PC-9 (cell line): ENCODE results near the gene TGFBR3. TPM values are rescaled to one million over a fixed set of nuclear protein-coding genes. Genes with fewer than 3 reads are reported as not detected.

ENCODE experiments used
- BruUV-seq: library from RNA; stranded (reverse); fragments of 400-500 nt; replicated peaks from 2 replicates; lab custom pipeline; 2021; lab: Mats Ljungman, UMichigan
- CTCF ChIA-PET: fragments of 300-600 bp; sonication (Branson Sonifier 250); formaldehyde crosslinking; loops from one replicate; lab custom pipeline; 2022; ENCODE audit warnings: antibody characterized with exemption; lab: Charles Lee
- POLR2A ChIA-PET: fragments of 300-600 bp; sonication (Branson Sonifier 250); formaldehyde crosslinking; loops from one replicate; lab custom pipeline; 2022; ENCODE audit warnings: antibody characterized with exemption; ENCODE audit not compliant: unreplicated experiment; lab: Charles Lee
- DNase-seq, 2 experiments: peaks; one replicate each; pipeline versions ENCODE4 v3.0.0 to v3.0.0-alpha.2; 2015 to 2022; ENCODE audit warnings: mixed read lengths in 1 of 2
- H2AFZ ChIP-seq: fragments of 200-600 bp; sonication (generic); 2 replicates; pipeline ENCODE4 v1.8.1; 2017; ENCODE audit warnings: antibody characterized with exemption
- H3F3A ChIP-seq: fragments of 200-600 bp; sonication (generic); 2 replicates; pipeline ENCODE4 v1.8.1; 2017; ENCODE audit warnings: antibody characterized with exemption, mild to moderate bottlenecking, low read depth; ENCODE audit not compliant: insufficient read depth
- H3K27ac ChIP-seq: fragments of 200-600 bp; sonication (generic); 2 replicates; pipeline ENCODE4 v1.6.1; 2016; ENCODE audit warnings: mixed run types
- H3K27me3 ChIP-seq: fragments of 200-600 bp; sonication (generic); 2 replicates; pipeline ENCODE4 v1.6.1; 2016; ENCODE audit warnings: low read depth, mixed run types; ENCODE audit not compliant: insufficient read depth
- H3K36me3 ChIP-seq: fragments of 200-600 bp; sonication (generic); 2 replicates; pipeline ENCODE4 v1.6.1; 2016; ENCODE audit warnings: low read depth, mixed run types
- H3K4me1 ChIP-seq: fragments of 200-600 bp; sonication (generic); replicated peaks from 2 replicates; pipeline ENCODE4 v1.6.1; 2016; ENCODE audit warnings: mixed run types; ENCODE audit not compliant: insufficient read depth
- H3K4me2 ChIP-seq: fragments of 200-600 bp; sonication (generic); 2 replicates; pipeline ENCODE4 v1.6.1; 2017; ENCODE audit warnings: mixed run types
- H3K4me3 ChIP-seq: fragments of 200-600 bp; sonication (generic); 2 replicates; pipeline ENCODE4 v1.6.1; 2016; ENCODE audit warnings: mixed run types
- H3K79me2 ChIP-seq: fragments of 200-600 bp; sonication (generic); 2 replicates; pipeline ENCODE4 v1.6.1; 2017; ENCODE audit warnings: low read depth, mixed run types
- H3K9me2 ChIP-seq: fragments of 200-600 bp; sonication (generic); 2 replicates; pipeline ENCODE4 v1.8.1; 2017; ENCODE audit warnings: mild to moderate bottlenecking; ENCODE audit not compliant: insufficient read depth
- H3K9me3 ChIP-seq: fragments of 200-600 bp; sonication (generic); 2 replicates; pipeline ENCODE4 v1.8.1; 2016; ENCODE audit warnings: low read depth; ENCODE audit not compliant: insufficient read depth
- H4K20me1 ChIP-seq: fragments of 200-600 bp; sonication (generic); 2 replicates; pipeline ENCODE4 v1.8.1; 2017; ENCODE audit not compliant: insufficient read depth
- EZH2 ChIP-seq: fragments of 200-600 bp; sonication (generic); IDR thresholded peaks from 2 replicates; pipeline ENCODE4 v1.8.0; 2017; ENCODE audit warnings: antibody characterized with exemption, low read depth
- intact Hi-C: fragments of 100-400 bp; cut with micrococcal nuclease; formaldehyde crosslinking; loops from one replicate; pipeline ENCODE4 v1.10.0; 2022; ENCODE audit not compliant: unreplicated experiment
- total RNA-seq: library from RNA; stranded (reverse); gene quantifications from 2 replicates; pipeline ENCODE4 v1.2.3, GENCODE V29; 2021
- TF ChIP-seq, protein P1 (sequence below): fragments of 200-600 bp; sonication (generic); conservative IDR thresholded peaks from 2 replicates; pipeline ENCODE4 v1.6.1; 2017; ENCODE audit warnings: mixed run types, antibody characterized with exemption, mild to moderate bottlenecking, moderate library complexity

TGFBR3 gene
- total RNA-seq, 1 experiment from 2014 or later: 1.6 TPM

DNA sequence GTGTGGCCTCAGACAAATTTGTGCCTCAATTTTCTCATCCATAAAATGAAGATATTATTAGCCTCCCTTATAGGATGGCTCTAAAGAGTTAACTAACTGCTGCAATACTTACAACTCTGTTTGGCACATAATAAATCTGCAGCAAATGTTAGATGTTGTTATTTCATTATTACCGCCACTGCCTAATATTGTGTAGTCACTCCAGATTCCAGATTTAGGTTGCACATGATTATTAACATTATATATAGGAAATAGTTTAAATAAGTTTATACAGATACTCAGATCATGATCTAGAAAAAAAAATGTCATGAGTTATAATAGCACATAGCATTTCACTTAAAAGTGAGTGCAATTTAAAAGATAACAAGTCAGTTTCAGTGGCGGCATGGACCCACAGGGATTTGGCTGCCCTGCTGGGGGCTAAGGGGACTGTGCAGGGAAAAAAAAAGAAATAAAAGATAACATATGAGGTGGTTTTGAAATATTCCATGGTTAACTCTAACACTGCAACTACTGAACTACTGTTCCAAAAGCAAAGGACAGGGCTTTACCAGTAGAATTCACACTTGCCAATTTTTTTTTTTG is 170.4 kb downstream of the TGFBR3 start:
- TF ChIP-seq, protein P1, sequence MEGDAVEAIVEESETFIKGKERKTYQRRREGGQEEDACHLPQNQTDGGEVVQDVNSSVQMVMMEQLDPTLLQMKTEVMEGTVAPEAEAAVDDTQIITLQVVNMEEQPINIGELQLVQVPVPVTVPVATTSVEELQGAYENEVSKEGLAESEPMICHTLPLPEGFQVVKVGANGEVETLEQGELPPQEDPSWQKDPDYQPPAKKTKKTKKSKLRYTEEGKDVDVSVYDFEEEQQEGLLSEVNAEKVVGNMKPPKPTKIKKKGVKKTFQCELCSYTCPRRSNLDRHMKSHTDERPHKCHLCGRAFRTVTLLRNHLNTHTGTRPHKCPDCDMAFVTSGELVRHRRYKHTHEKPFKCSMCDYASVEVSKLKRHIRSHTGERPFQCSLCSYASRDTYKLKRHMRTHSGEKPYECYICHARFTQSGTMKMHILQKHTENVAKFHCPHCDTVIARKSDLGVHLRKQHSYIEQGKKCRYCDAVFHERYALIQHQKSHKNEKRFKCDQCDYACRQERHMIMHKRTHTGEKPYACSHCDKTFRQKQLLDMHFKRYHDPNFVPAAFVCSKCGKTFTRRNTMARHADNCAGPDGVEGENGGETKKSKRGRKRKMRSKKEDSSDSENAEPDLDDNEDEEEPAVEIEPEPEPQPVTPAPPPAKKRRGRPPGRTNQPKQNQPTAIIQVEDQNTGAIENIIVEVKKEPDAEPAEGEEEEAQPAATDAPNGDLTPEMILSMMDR: no peak
- TF ChIP-seq EZH2: no peak
- no peak overlapping the region for H3K4me3 ChIP-seq
- POLR2A ChIA-PET: no interaction called here
- no peak overlapping the region for H2AFZ ChIP-seq
- no peaks in the 10 kb centered on the region for H3K79me2 ChIP-seq
- CTCF ChIA-PET: no interaction called here
- peaks cover 8% of the 10 kb centered on the region; the same call in 1 of the 2 replicates for H3K36me3 ChIP-seq
- no peaks in the 10 kb centered on the region for H3F3A ChIP-seq
- H3K9me3 ChIP-seq: no peaks in the 10 kb centered on the region
- no peaks in the 10 kb centered on the region for H3K4me1 ChIP-seq
- intact Hi-C loops: no loop called here
- no peaks in the 10 kb centered on the region for H3K9me2 ChIP-seq
- BruUV-seq: no TSS peak
- H3K27ac ChIP-seq: no peak overlapping the region
- no peak for DNase-seq
- no peaks in the 10 kb centered on the region for H4K20me1 ChIP-seq
- H3K27me3 ChIP-seq: no peaks in the 10 kb centered on the region
- H3K4me2 ChIP-seq: no peak overlapping the region

DNA sequence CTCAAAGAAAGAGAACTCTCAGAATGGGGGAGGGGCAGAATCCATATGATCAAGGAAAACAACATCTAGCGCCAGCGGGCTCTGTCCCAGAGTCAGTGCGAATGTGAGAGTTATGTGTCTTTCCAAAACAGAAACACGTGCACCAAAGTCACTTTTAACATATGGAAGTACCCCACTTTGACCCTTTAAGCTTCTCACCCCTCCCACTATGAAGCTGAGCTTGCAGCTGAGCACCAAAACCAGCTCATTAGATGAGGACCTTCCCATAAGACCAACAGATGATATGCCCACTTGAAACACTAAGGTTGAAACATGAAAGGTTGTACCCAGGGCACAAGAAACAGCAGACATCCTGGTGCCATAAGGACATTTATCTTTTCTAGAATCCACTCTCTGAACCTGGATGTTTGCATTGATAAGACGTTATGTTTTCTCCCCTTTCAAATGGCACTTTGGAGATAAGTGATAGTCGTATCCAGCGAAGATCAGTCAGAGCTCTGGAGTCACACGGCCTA is 171.0 kb downstream of the TGFBR3 start:
- CTCF ChIA-PET: no interaction called here
- no peak overlapping the region for H3K4me2 ChIP-seq
- TF ChIP-seq, protein P1: no peak
- no peak for TF ChIP-seq EZH2

DNA sequence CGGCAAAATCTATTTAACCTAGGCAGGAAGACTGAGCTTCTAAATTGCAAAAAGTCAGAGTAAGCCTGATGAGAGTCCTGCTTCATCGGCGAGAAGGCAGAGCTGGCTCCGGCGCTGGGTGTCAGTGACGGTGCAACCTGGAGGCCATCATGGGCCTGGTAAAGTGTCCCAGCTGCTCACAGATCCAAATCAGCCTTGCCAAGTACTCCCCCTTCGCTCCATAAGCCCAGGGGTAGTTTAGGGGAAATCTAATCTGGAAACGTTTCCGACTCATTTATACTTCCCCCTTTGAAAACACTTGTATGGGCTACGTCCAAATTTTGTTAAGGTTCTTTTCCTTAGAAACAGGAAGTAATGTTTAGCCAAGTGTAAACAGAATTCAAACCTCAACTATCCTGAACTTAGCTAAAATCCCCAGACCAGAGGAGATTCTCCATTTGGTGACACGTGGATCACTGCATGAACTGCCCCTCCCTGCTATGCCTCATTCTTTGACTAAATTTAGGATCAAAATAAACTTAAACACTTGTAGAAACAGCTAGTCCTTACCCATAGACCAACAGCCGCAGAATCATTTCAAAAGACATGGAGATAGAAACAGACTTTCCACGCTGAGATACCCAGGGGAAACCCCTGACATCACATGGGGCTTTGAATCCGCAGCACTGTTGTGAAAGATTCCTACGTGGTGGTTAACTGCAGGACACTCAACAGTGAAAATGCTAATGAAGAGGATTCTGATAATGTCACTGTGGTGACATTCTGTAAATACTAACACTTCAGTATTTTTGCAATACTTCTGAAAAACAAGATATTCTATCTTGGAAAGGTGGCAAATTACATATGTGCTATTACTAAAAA is 172.7 kb downstream of the TGFBR3 start:
- Histone ChIP-seq H3F3A (no peaks in the 10 kb centered on the region), H3K27me3 (no peaks in the 10 kb centered on the region), H3K9me2 (no peaks in the 10 kb centered on the region), H3K36me3 (peaks cover 8% of the 10 kb centered on the region; the same call in 1 of the 2 replicates), H3K4me3 (no peak overlapping the region), H3K27ac (no peak overlapping the region), H3K9me3 (no peaks in the 10 kb centered on the region), H4K20me1 (no peaks in the 10 kb centered on the region), H3K79me2 (no peaks in the 10 kb centered on the region), H3K4me2 (no peak overlapping the region), H2AFZ (no peak overlapping the region), H3K4me1 (no peaks in the 10 kb centered on the region)
- TF ChIP-seq EZH2: no peak
- TF ChIP-seq, protein P1: no peak
- BruUV-seq: no TSS peak
- intact Hi-C loops: no loop called here
- POLR2A ChIA-PET: no interaction called here
- no peak for DNase-seq
- CTCF ChIA-PET: no interaction called here

More for the DNA sequence above, 171.0 kb downstream of the TGFBR3 start:
- H3K9me2 ChIP-seq: no peaks in the 10 kb centered on the region
- BruUV-seq: no TSS peak
- H3K4me3 ChIP-seq: no peak overlapping the region
- H4K20me1 ChIP-seq: no peaks in the 10 kb centered on the region
- H3K27ac ChIP-seq: no peak overlapping the region
- H3F3A ChIP-seq: no peaks in the 10 kb centered on the region
- no peaks in the 10 kb centered on the region for H3K27me3 ChIP-seq
- H3K9me3 ChIP-seq: no peaks in the 10 kb centered on the region
- POLR2A ChIA-PET: no interaction called here
- no peak overlapping the region for H2AFZ ChIP-seq
- H3K36me3 ChIP-seq: peaks cover 8% of the 10 kb centered on the region; the same call in 1 of the 2 replicates
- intact Hi-C loops: no loop called here
- no peak for DNase-seq
- no peaks in the 10 kb centered on the region for H3K79me2 ChIP-seq
- no peaks in the 10 kb centered on the region for H3K4me1 ChIP-seq
